Upper lobe of left lung (tissue), 4 donors: ENCODE results near the gene PGBD4.

Source experiments
- EP300 ChIP-seq, 4 donors: sonication (generic); formaldehyde crosslinking; IDR thresholded peaks; one replicate each; pipeline ENCODE4 v1.5.1; 2017; ENCODE audit warnings: antibody characterized with exemption in 4 of 4, control low read depth in 2 of 4
- TF ChIP-seq, protein P1 (sequence below), 6 experiments: fragments of 450-650 bp in 4 of 6; fragments of 200-600 bp in 2 of 6; sonication (generic) in 2 of 6; IDR thresholded peaks; one replicate each; pipeline ENCODE4 v1.5.1; 2016 to 2019; ENCODE audit warnings: antibody characterized with exemption in 6 of 6

- TF ChIP-seq, protein P1, sequence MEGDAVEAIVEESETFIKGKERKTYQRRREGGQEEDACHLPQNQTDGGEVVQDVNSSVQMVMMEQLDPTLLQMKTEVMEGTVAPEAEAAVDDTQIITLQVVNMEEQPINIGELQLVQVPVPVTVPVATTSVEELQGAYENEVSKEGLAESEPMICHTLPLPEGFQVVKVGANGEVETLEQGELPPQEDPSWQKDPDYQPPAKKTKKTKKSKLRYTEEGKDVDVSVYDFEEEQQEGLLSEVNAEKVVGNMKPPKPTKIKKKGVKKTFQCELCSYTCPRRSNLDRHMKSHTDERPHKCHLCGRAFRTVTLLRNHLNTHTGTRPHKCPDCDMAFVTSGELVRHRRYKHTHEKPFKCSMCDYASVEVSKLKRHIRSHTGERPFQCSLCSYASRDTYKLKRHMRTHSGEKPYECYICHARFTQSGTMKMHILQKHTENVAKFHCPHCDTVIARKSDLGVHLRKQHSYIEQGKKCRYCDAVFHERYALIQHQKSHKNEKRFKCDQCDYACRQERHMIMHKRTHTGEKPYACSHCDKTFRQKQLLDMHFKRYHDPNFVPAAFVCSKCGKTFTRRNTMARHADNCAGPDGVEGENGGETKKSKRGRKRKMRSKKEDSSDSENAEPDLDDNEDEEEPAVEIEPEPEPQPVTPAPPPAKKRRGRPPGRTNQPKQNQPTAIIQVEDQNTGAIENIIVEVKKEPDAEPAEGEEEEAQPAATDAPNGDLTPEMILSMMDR (IDR thresholded peaks at IDR 0.05) = no peak
- TF ChIP-seq EP300 (IDR thresholded peaks at IDR 0.05) = no peak
Measured at GRCh38 chr15:34084086-34084485, 17.8 kb upstream of the PGBD4 start.
